Peyer's patch (tissue), 4 donors: Measurements from ENCODE around the gene RNU2-63P. TPM values are rescaled to one million over a fixed set of nuclear protein-coding genes. Genes with fewer than 3 reads are reported as not detected.

ENCODE experiments used
- DNase-seq, 3 donors: peaks; one replicate each; pipeline ENCODE4 v3.0.0-alpha.2; 2017 to 2019
- H3K27ac ChIP-seq, 4 donors: fragments of 200-600 bp; sonication (generic); one replicate each; pipeline ENCODE4 v1.5.1; 2016 to 2019
- H3K27me3 ChIP-seq, 2 donors: fragments of 200-600 bp; sonication (generic); one replicate each; pipeline ENCODE4 v1.5.1; 2019
- H3K36me3 ChIP-seq, 3 donors: fragments of 200-600 bp; sonication (generic); one replicate each; pipeline ENCODE4 v1.5.1; 2016 to 2019
- H3K4me1 ChIP-seq, 4 donors: fragments of 200-600 bp; sonication (generic); one replicate each; pipeline ENCODE4 v1.5.1; 2016 to 2019
- H3K4me3 ChIP-seq, 4 donors: fragments of 200-600 bp; sonication (generic); 1 replicate in 3 of 4; 2 replicates in 1 of 4; pipeline ENCODE4 v1.5.1; 2016 to 2019; ENCODE audit warnings: mild to moderate bottlenecking in 1 of 4
- H3K9me3 ChIP-seq, 4 donors: fragments of 200-600 bp; sonication (generic); one replicate each; pipeline ENCODE4 v1.5.1; 2016 to 2019; ENCODE audit warnings: mild to moderate bottlenecking in 1 of 4
- CTCF ChIP-seq, 6 experiments: fragments of 450-650 bp in 4 of 6; fragments of 200-600 bp in 2 of 6; sonication (generic) in 1 of 6; IDR thresholded peaks; one replicate each; pipeline ENCODE4 v1.5.1; 2017 to 2019; ENCODE audit warnings: antibody characterized with exemption in 6 of 6, mild to moderate bottlenecking in 3 of 6, moderate library complexity in 1 of 6
- POLR2A ChIP-seq, 2 donors: fragments of 450-650 bp; IDR thresholded peaks; one replicate each; pipeline ENCODE4 v1.5.1; 2017; ENCODE audit warnings: antibody characterized with exemption in 2 of 2, mild to moderate bottlenecking in 2 of 2, moderate library complexity in 2 of 2
- total RNA-seq, 4 donors: library from RNA; depleted of rRNA; stranded (reverse); fragments of >200 nt; gene quantifications; one replicate each; pipeline ENCODE4 v1.1.0, GENCODE V29; 2016

RNU2-63P gene
- total RNA-seq, 4 donors from 2014 or later = 1,585 TPM; not detected in 3

- Histone ChIP-seq H3K4me1 (peaks cover 0 to 7% (median 3%) of the 10 kb centered on the region in 4 donors), H3K27ac (peak overlapping the region; percentile 85 to 89 (median 88)), H3K36me3 (no peaks in the 10 kb centered on the region), H3K9me3 (no peaks in the 10 kb centered on the region), H3K4me3 (peak overlapping the region; percentile 49 to 84 (median 62)), H3K27me3 (no peaks in the 10 kb centered on the region)
- DNase-seq = peak in 2 of 3 donors; percentile 70 to 85
- TF ChIP-seq CTCF (IDR thresholded peaks at IDR 0.05) = no peak
- TF ChIP-seq POLR2A (IDR thresholded peaks at IDR 0.05) = no peak
Measured at GRCh38 chr2:88016960-88017779, 823 bp upstream of the RNU2-63P start.

- H3K27ac ChIP-seq = no peak overlapping the region
- H3K36me3 ChIP-seq = no peaks in the 10 kb centered on the region
- TF ChIP-seq CTCF (IDR thresholded peaks at IDR 0.05) = no peak
- TF ChIP-seq POLR2A (IDR thresholded peaks at IDR 0.05) = no peak
- H3K27me3 ChIP-seq = no peaks in the 10 kb centered on the region
- no peaks in the 10 kb centered on the region for H3K9me3 ChIP-seq
- H3K4me1 ChIP-seq = no peaks in the 10 kb centered on the region
- no peak for DNase-seq
- no peak overlapping the region for H3K4me3 ChIP-seq
Measured at GRCh38 chr2:88011011-88011410, 5.3 kb downstream of the RNU2-63P start.

- H3K4me3 ChIP-seq = no peak overlapping the region
- no peaks in the 10 kb centered on the region for H3K9me3 ChIP-seq
- no peaks in the 10 kb centered on the region for H3K27me3 ChIP-seq
- no peak for DNase-seq
- no peaks in the 10 kb centered on the region for H3K36me3 ChIP-seq
- H3K4me1 ChIP-seq = no peaks in the 10 kb centered on the region
- H3K27ac ChIP-seq = no peak overlapping the region
- no peak for TF ChIP-seq POLR2A (IDR thresholded peaks at IDR 0.05)
- TF ChIP-seq CTCF (IDR thresholded peaks at IDR 0.05) = no peak
Measured at GRCh38 chr2:88010136-88010535, 6.2 kb downstream of the RNU2-63P start.

- no peak overlapping the region for H3K4me3 ChIP-seq
- no peaks in the 10 kb centered on the region for H3K27me3 ChIP-seq
- H3K27ac ChIP-seq = no peak overlapping the region
- H3K9me3 ChIP-seq = no peaks in the 10 kb centered on the region
- TF ChIP-seq POLR2A (IDR thresholded peaks at IDR 0.05) (no peak), CTCF (IDR thresholded peaks at IDR 0.05) (no peak)
- H3K4me1 ChIP-seq = no peaks in the 10 kb centered on the region
- no peak for DNase-seq
- no peaks in the 10 kb centered on the region for H3K36me3 ChIP-seq
Measured at GRCh38 chr2:88006912-88007439, 9.4 kb downstream of the RNU2-63P start.

- Histone ChIP-seq H3K4me1 (no peaks in the 10 kb centered on the region), H3K4me3 (no peak overlapping the region), H3K9me3 (no peaks in the 10 kb centered on the region), H3K36me3 (no peaks in the 10 kb centered on the region), H3K27ac (no peak overlapping the region), H3K27me3 (no peaks in the 10 kb centered on the region)
- TF ChIP-seq CTCF (IDR thresholded peaks at IDR 0.05) = no peak
- no peak for DNase-seq
Measured at GRCh38 chr2:88005776-88006175, 10.6 kb downstream of the RNU2-63P start.
